GM18517 (cell line): ENCODE data around the gene NUPR1.
"Not testable (repeated sequence)": the region's sequence is repeated elsewhere in the genome, so short reads cannot be mapped to it uniquely, and the experiment has no call there.

Experiments used
- ATAC-seq: cut with Tn5 transposase; IDR thresholded peaks from one replicate; pipeline ENCODE4 v1.9.1; 2021; ENCODE audit warnings: mild to moderate bottlenecking, moderate library complexity; ENCODE audit not compliant: unreplicated experiment

Gene NUPR1

DNA sequence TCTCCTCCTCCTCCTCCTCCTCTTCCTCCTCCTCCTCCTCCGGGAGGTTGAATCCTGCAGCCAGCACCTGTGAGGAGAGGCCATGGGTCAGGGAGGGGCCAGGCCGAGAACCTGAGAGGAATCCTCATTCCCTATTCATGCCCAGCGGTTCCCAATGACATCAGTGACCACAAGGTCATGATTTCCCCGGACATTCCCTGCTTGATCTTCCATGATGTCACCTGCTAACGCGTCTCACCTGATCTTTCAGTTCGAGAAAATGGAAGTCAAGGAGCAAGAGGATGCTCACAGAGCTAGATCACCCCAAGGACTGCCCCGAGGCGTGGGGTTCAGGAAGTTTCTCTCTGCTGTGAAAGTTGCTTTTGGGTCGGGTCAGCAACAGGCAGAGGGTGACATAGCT lies 38.9 kb downstream of the NUPR1 start:
- no peak for ATAC-seq

DNA sequence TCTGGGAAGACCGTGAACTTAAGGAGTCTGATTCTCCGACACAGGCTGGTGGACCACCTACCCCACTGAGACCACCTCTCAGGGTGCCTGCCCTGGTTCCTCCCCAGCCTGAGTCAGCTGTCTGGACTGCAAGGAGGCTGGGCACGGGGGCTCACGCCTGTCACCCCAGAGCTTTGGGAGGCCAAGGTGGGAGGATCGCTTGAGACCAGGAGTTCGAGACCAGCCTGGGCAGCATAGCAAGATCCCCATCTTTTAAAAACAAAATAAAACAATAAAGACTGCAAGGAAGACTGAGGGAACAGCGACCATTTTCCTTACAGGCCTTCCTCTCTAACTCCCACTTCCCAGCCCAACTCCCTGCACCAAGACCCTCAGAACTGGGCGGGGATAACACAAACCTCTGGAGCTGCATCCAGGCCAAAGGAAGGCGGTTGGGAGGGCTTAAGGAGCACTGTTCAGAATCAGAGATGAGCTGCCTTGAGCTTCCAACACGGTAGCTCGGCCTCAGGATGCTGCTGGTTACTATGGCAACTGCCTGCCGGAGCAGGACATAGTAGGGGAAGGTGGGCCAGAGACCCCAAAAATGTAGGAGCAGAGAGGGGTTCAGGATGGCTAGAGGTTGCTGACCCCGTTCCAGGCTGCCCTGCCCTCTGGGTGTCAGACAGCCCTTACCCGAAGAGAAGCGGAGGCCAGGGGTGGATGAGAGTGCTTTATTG lies 40.0 kb downstream of the NUPR1 start:
- ATAC-seq, result no peak

- ATAC-seq, result no peak
These were observed 40.7 kb downstream of the NUPR1 start for GRCh38 chr16:28497861-28498599.

GRCh38 chr16:28497386-28497785 lies 41.4 kb downstream of the NUPR1 start:
- ATAC-seq, result no peak

GRCh38 chr16:28496844-28497243 lies 41.9 kb downstream of the NUPR1 start:
- ATAC-seq, result no peak

DNA sequence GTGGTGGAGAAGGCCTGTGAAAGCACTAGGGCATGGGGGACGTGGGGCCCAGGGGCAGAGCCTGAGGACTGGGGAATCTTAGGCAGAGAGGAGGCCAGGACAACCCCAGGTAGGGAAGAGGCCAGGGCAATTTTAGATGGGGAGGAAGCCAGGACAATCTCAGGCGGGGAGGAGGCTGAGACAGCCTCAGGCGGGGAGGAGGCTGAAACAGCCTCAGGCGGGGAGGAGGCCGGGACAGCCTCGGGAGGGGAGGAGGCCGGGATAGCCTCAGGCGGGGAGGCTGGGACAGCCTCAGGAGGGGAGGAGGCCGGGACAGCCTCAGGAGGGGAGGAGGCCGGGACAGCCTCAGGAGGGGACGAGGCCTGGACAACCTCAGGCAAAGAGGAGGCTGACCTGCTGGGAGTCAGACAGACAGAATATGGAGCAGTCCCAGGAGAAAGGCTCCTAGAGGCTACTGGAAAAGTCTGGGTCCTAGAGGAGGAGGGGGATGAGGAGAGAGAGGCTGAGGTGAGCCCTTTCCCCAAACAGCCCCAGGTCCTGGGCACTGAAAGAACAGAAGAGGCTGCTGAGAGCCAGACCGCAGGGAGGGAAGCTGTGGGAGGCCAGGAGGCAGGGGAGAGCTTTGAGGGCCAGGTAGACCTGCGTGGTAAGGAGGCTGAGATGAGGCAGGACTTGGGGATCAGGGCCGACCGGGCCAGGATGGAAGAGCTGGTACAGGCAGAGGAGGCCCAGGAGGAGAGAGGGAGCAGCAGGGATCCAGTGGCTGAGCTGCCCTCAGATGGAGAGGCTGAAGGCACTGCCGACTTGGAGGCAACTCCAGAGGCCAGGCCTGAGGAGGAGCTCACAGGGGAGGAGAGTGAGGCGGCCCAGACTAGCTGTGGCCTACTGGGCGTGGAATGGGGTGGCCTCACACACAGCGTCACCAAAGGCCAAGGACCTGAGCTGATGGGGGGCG lies 42.7 kb downstream of the NUPR1 start:
- ATAC-seq, result no peak

- no peak for ATAC-seq
These were observed 43.5 kb downstream of the NUPR1 start for GRCh38 chr16:28495098-28495793.

- ATAC-seq, result no peak
These were observed 44.5 kb downstream of the NUPR1 start, which contains the start of gene APOBR for GRCh38 chr16:28494121-28494851. Gene APOBR, plus strand, starts transcription at chr16:28494643. Its CDS starts 39 bp downstream, at chr16:28494682.

DNA sequence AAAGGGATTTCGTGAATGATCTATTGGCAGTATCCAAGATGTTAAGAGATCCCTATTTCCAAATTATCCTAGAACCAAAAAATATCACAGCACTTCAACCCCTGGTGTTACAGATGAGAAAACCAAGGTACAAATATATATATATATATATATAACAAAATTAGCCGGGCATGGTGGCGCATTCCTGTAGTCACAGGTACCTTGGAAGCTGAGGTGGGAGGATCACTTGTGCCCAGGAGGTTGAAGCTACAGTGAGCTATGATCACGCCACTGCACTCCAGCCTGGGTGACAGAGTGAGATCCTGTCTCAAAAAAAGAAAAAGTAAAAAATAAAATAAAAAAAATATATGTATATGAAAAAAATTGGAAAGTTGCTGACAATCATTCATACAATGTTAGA lies 46.3 kb downstream of the NUPR1 start:
- no peak for ATAC-seq

- peak; percentile 73 for ATAC-seq
These were observed 46.8 kb downstream of the NUPR1 start, which contains the start of gene CLN3 for GRCh38 chr16:28491970-28492474. Gene CLN3, minus strand, starts transcription at chr16:28492074. Its CDS starts 315 bp downstream, at chr16:28491759.

GRCh38 chr16:28491230-28491969 lies 47.4 kb downstream of the NUPR1 start:
- peak; percentile 18 for ATAC-seq

DNA sequence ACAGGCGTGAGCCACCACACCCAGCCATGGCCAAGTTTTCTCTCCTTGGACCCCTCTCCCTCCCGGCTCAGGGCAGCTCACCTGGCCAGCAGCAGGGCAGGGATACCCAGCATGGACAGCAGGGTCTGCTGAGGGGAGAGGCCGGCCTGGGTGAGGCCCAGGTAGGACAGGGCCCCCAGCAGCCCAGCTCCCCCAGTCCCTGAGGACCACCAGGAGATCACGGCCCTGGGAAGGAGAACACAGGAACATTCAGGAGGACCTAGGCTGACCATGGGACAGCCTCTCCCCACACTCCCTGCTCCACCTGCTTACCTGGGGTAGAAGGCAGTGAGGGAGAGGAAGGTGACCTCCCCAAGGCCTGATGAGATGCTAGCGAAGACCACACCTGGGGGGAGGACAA lies 52.5 kb downstream of the NUPR1 start:
- no peak for ATAC-seq

GRCh38 chr16:28483361-28483760 lies 55.4 kb downstream of the NUPR1 start:
- not testable (repeated sequence) for ATAC-seq
